Osteocyte (in vitro differentiated cells): Measurements from ENCODE around the gene VDR. TPM values are rescaled to one million over a fixed set of nuclear protein-coding genes. Genes with fewer than 3 reads are reported as not detected.
A peak's percentile ranks its signal among the peaks of the same experiment; 100 is the strongest.

ENCODE experiments used
- DNase-seq: peaks from one replicate; pipeline ENCODE4 v3.0.0; 2021; ENCODE audit warnings: mixed read lengths; ENCODE audit not compliant: unreplicated experiment; ENCODE audit errors: extremely low spot score
- H3K27ac Mint-ChIP-seq: one replicate; pipeline ENCODE4 v1.8.0; 2021; ENCODE audit warnings: mild to moderate bottlenecking, mixed read lengths; ENCODE audit not compliant: unreplicated experiment
- H3K27me3 Mint-ChIP-seq: one replicate; pipeline ENCODE4 v1.8.0; 2021; ENCODE audit warnings: mixed read lengths; ENCODE audit not compliant: unreplicated experiment
- H3K36me3 Mint-ChIP-seq: one replicate; pipeline ENCODE4 v1.8.0; 2021; ENCODE audit warnings: mixed read lengths; ENCODE audit not compliant: unreplicated experiment
- H3K4me1 Mint-ChIP-seq: one replicate; pipeline ENCODE4 v1.8.0; 2021; ENCODE audit warnings: mixed read lengths; ENCODE audit not compliant: unreplicated experiment
- H3K4me3 Mint-ChIP-seq: one replicate; pipeline ENCODE4 v1.8.0; 2021; ENCODE audit warnings: mild to moderate bottlenecking, moderate library complexity, mixed read lengths; ENCODE audit not compliant: unreplicated experiment
- H3K9me3 Mint-ChIP-seq: one replicate; pipeline ENCODE4 v1.8.0; 2021; ENCODE audit warnings: mixed read lengths; ENCODE audit not compliant: unreplicated experiment
- total RNA-seq: library from RNA; stranded (reverse); gene quantifications from 2 replicates; pipeline ENCODE4 v1.2.1, GENCODE V29; 2021
- TF ChIP-seq, protein P1 (sequence below): fragments of 200-600 bp; sonication (generic); IDR thresholded peaks from 2 replicates; pipeline ENCODE4 v1.5.0; 2021; ENCODE audit warnings: antibody characterized with exemption, mild to moderate bottlenecking, moderate library complexity

Gene VDR
- total RNA-seq, 1 donor from 2014 or later: 2.7 TPM

DNA sequence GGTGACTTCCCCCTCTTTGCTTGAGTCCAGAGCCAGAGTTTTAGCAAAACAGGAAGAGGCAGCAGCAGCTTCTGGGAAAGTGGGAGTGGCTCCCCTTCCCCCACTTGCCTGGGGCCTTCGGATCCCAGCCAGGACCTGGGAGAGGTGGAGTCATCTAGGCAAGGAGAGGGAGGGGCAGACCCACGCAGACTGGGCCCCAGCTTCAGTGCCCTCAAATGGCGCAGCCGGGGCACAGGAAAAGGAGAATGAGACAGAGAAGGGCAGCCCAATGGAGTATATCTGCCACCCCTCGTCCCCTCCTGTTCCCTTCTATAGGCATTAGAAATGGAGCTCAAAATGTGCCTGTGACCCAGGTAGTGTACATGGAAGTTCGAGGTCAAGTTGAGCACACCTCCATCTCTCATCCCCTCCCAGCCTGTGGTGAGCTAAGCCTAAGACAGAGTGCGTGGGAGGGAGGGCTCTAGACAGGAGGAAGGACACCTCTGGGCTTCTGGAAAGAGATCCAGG, 75.8 kb downstream of the VDR start:
- Mint-ChIP-seq H3K36me3 (no peaks in the 10 kb centered on the region), H3K4me3 (peak overlapping the region; percentile 14), H3K27me3 (no peaks in the 10 kb centered on the region), H3K4me1 (peaks cover 46% of the 10 kb centered on the region), H3K27ac (peak overlapping the region; percentile 92), H3K9me3 (no peaks in the 10 kb centered on the region)
- TF ChIP-seq, protein P1, sequence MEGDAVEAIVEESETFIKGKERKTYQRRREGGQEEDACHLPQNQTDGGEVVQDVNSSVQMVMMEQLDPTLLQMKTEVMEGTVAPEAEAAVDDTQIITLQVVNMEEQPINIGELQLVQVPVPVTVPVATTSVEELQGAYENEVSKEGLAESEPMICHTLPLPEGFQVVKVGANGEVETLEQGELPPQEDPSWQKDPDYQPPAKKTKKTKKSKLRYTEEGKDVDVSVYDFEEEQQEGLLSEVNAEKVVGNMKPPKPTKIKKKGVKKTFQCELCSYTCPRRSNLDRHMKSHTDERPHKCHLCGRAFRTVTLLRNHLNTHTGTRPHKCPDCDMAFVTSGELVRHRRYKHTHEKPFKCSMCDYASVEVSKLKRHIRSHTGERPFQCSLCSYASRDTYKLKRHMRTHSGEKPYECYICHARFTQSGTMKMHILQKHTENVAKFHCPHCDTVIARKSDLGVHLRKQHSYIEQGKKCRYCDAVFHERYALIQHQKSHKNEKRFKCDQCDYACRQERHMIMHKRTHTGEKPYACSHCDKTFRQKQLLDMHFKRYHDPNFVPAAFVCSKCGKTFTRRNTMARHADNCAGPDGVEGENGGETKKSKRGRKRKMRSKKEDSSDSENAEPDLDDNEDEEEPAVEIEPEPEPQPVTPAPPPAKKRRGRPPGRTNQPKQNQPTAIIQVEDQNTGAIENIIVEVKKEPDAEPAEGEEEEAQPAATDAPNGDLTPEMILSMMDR: no peak
- peak; percentile 88 for DNase-seq

DNA sequence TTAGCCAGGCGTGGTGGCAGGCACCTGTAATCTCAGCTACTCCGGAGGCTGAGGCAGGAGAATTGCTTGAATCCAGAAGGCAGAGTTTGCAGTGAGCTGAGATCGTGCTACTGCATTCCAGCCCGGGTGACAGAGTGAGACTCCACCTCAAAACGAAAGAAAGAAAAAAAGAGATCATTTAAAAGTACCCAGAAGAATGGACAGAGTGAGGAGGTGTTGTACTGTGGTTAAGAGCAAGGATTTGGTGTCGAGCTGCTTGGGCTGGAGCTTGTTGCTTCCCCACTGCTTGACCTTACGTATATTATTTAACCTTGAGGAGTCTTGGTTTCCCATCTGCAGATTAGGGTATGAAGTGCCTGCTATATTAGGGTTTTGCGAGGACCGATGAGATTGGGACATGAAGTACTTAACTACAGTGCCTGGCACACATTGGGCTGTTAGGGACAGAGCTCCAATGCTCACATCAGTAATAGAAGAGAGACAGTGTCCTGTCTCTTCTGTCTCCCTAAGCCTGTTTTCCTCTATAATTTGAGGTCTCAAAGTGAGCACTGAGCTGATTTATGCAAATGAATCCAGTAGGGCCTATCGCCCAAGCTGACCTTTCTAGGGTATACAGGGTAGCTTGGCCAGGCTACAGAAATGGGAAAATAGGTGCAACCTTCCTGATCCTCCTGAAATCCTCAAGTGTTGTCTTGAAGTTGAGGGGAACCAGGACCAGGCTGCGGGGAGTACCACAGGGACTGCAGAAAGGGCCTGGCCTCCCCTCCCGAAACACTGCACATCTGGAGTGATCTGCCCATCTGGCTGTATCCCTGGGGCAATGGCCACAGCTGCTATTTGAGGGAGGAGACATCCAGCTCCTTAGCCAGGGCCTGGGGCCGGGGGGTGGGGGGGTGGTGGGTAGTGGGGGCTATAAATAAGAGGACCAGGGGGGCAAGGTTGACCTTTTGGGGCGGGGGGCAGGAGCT, 76.5 kb downstream of the VDR start:
- Mint-ChIP-seq H3K36me3 (no peaks in the 10 kb centered on the region), H3K27ac (peak overlapping the region; percentile 92), H3K4me3 (no peak overlapping the region), H3K27me3 (no peaks in the 10 kb centered on the region), H3K4me1 (peaks cover 47% of the 10 kb centered on the region), H3K9me3 (no peaks in the 10 kb centered on the region)
- TF ChIP-seq, protein P1: no peak
- no peak for DNase-seq

DNA sequence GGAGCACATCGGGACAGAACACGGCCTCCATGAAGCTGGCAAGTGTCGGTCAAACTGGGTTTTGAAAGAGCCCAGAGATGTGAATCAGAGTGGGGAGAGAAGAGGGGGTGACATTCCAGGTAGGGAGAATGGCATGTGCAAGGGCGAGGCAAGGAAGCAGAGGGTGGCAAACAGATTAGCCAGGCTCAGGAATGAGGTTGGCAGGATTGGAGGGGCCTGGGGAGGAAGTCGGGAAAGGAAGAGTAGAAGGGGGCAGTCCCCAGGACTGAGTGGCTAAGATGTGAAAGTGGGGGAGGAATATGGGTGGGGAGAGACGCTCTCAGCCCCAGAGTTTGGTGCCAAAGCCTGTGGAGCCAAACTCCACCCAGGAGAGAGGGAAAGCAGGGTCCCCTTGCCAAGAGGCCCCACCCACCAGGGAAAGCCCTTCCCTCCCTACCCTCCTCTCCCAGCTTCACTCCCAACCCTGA, 79.6 kb downstream of the VDR start:
- Mint-ChIP-seq H3K27me3 (no peaks in the 10 kb centered on the region), H3K36me3 (no peaks in the 10 kb centered on the region), H3K9me3 (no peaks in the 10 kb centered on the region), H3K4me3 (no peak overlapping the region), H3K27ac (no peak overlapping the region), H3K4me1 (peaks cover 74% of the 10 kb centered on the region)
- TF ChIP-seq, protein P1: no peak
- no peak for DNase-seq

DNA sequence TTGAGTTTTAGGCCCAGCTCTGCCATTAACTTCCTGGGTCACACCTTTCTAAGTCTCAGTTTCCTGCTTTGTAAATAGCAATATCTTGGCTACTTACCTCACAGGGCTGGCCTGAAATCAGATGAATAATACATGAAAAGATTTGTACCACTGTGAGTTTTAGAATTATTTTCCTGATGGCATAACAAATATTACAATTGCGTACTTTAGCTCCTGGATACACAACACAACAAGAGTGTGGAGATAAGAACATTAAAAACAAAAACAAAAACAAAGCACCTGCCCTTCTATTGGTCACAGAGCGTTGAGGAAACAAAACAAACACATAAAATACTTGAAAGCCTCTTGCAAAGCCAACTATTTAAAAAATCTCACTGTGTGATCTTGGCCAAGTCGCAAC, 80.2 kb downstream of the VDR start:
- no peak for DNase-seq
- Mint-ChIP-seq H3K4me1 (peaks cover 74% of the 10 kb centered on the region), H3K36me3 (no peaks in the 10 kb centered on the region), H3K9me3 (no peaks in the 10 kb centered on the region), H3K27ac (no peak overlapping the region), H3K4me3 (no peak overlapping the region), H3K27me3 (no peaks in the 10 kb centered on the region)
- TF ChIP-seq, protein P1: no peak

DNA sequence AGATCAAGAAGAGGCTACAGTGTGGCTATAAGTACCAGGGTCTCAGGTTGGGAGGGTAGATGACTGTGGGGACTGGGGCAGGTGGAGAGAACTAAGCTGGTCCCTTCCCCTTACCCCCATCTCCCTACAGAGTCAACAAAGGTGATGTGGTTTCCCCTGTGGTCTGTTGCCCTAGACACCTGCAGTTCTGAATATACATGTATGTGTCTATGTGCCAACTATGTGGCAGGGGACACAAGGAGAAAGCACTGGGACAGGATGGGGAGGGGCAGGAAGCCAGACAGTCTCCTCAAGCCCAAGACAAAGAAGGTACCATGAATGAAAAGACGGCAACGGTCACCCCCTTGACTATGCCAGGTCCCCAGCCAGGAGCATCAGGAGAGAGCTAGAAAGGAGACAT, 80.6 kb downstream of the VDR start:
- Mint-ChIP-seq H3K9me3 (no peaks in the 10 kb centered on the region), H3K27ac (no peak overlapping the region), H3K36me3 (no peaks in the 10 kb centered on the region), H3K4me1 (peaks cover 70% of the 10 kb centered on the region), H3K4me3 (no peak overlapping the region), H3K27me3 (no peaks in the 10 kb centered on the region)
- no peak for DNase-seq
- TF ChIP-seq, protein P1: no peak
